NCI-H146 treated with DMSO at 0.1 percent for 48 hours (cell line): ENCODE data around the gene RTL10.
"Not testable (repeated sequence)": the region's sequence is repeated elsewhere in the genome, so short reads cannot be mapped to it uniquely, and the experiment has no call there.

Experiments used
- DNase-seq: peaks from one replicate; lab custom pipeline; 2025; ENCODE audit not compliant: unreplicated experiment; lab: John Stamatoyannopoulos, UW

The RTL10 gene

GRCh38 chr22:19889951-19890350, 35.3 kb upstream of the RTL10 start:
- no peak for DNase-seq

- no peak for DNase-seq
These were observed 33.6 kb upstream of the RTL10 start for GRCh38 chr22:19888131-19888746.

DNA sequence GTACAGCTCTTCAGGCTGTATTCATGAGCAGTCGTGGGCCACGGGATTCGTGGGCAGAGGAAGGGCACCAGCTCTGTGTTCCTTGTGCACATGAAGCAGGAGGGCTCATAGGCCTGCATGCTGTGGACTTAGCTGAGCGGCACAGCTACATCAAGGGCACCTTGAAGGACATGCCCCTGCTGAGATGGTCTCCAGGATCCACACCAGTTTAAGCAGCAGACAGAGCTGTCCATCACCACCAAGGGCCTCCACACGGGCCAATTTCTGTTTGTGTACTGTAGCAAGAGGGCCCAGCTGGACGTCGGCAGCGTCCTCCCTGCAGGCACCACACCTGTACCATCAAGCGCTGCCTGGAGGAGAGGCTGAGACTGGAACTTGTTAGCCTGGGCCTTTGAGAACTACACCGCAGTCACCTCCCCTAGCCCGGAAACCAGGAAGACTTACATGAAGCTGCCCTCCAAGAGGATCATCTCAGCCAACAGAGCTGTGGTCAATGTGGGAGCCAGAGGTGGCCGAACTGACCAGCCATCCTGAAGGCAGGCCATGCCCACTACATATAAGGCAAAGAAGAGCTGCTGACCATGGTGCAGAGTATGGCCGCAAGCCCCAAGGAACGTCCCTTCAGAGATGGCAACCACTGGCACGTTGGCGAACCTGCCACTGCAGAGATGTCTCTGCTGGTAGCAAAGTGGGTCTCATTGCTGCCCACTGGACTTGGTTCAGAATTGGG, 32.7 kb upstream of the RTL10 start:
- no peak for DNase-seq

- no peak for DNase-seq
These were observed 32.1 kb upstream of the RTL10 start for GRCh38 chr22:19886605-19887255.

DNA sequence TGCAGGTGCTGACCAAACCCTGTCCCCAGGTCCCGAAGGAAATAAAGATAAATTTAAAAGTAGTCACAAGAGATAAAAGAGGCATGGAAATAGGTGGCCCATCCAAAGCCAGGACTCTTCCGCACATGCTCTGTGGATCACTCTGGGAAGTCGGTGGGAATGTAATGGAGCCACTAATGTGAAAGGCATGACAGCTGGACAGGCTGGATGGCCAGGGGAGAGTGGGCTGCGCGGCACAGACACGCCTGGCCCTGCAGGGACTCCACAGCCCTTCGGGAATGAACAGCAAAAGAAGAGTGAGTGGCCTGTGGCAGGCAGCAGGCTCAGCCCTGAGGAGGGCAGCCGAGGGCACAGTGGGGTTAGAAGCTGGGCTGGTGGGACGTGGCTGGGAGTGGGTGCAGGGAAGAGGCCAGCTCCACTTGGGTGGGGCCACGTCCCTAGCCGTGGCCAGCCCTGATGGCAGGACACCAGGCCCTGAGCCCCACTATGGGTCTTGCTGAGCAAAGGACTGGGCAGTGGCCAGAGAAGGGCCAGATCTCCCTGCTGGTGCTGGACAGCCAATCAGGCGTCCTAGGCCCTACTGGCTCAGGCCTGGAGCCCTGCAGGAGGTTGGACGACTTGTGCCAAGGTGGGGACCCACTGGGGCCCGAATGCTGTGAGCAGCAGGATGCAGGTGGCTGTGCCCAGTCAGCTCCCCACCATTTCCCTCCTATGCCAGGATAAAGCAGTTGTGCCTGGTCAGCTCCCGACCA, 31.3 kb upstream of the RTL10 start:
- no peak for DNase-seq

DNA sequence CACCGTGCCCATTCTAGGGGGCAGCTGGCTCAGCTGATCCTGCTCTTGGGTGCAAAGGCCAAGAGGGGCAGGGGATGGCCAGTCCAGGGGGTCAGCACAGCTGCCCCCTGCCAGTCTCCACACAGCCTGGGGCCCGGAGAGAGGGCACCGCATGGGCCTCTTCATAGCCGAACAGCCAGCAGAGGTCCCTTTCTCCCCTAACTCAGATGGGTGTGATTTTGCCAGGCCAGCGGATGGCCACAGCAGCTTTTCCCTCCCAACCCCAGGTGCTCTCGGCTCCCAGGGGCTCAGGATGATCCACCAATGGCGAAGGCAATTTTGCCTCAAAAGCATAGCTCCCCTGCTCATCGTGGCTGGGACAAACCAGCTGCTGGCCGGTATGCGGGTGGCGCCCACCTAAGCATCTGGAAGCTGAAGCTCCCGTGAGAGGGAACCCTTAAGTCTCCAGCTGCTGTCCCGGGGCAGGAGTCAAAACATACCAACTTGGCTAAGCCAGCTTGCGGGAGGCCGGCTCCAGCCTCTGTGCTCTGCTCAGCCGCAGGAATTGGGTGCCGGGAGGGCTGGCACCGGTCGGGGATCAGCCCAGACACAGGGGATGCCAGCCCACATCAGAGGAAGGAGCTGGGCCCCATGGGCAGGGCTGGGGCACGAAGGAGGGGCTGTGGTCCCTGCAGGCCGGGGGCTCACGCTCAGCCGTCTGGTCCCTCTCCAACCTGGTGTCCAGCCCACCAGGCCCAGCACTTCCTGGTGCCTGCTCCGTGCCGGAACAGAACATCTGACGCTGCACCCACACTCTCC, 30.5 kb upstream of the RTL10 start:
- no peak for DNase-seq

DNA sequence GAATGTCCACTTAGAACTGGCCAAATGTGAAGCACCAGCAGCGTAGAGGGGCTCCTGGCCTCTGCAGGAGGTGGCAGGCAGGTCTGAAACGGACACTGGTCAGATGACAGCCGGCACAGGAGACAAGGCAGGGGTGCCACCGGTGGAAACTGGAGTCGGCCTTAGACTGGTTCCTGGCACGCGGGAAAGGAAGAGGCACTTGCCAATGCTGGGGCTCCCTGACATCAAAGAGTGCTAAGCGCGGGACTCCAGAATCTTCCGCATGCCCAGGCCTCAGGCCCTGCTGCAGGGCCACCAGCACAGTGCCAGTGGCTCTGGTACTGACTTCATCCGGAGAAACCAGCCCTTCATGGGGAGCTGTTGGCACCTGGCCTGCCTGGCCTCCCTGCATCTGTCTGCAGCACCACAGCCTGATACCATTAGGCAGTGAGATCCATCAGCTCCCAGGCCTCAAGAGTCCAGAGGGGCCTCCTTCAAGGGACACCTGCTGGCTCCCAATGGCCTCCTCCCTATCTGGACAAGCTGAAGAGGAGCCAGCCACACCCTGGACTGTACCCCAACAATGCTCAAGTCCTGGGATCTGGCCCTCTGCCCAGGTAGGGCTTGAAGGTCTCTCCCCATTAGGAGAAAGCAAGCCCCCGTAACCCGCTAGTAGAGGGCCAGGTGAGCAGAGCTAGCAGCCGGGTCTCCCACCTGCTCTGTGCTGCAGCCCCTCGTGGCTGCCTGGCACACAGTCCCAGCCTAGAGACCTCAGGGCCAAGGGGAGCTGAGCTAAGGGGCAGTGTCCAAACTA, 29.7 kb upstream of the RTL10 start:
- no peak for DNase-seq

- DNase-seq: not testable (repeated sequence)
These were observed 28.8 kb upstream of the RTL10 start for GRCh38 chr22:19883446-19883845.

DNA sequence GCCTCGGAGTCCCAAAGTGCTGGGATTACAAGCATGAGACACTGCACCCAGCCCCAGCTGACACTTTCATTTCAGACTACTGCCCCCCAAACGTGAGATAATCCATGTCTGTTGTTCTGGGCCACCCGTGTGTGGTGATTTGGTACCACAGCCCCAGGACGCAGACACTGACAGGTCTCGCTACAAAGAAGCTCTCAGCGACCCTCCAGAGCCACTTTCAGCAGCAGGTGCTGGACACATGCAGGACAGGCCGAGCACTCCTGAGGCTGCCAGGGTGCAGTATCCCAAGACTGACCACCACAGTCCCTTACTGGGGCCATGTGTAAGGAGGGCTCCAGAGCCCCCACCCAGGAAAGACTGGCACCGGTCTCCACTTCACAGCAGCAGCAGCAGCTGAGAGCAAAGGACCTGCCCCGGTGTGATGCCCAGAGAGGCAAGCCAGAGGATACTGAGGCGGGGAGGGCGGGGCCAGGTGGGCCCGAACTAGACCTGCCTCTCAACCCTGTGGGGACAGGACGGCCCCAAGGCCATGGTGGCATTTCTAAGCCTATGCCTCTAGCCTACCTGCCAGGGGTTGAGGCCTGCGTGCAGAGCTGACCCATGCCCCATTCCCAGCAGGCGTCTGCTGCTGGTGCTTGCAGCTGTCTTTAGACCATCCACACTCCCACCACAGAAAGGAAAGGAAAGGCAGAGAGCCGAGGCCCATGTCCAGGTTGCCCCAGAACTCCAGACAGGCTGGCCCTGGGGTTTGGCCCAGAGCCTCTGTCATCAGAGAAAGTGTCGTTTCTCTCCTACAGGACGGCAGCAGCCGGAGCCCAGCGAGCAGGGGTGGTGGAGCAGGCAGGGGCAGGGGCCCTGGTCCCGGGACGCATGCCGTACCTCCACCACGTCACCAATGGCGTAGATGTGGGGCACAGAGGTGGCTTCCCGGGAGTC, 28.0 kb upstream of the RTL10 start:
- no peak for DNase-seq

GRCh38 chr22:19880786-19881569, 26.3 kb upstream of the RTL10 start:
- DNase-seq: no peak

GRCh38 chr22:19879992-19880785, 25.5 kb upstream of the RTL10 start:
- no peak for DNase-seq

DNA sequence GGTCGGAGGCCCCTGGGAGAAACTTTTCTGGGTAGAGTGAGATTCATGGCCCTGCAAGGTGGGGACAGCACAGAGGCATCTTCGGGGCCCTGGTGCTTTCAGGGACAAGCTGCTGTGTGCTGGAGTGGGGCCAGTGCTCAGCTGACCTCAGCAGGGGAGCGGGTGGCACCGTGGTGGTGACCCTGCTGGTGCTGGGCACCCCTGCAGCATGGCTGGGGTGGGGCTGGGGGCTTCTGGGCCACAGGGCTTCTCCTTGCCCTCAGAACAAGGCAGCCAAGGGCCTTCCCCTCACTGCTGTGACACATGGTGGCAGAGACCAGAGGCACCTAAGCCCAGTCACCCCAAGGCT, 24.9 kb upstream of the RTL10 start:
- DNase-seq: no peak

- no peak for DNase-seq
These were observed 24.5 kb upstream of the RTL10 start for GRCh38 chr22:19879246-19879570.

- no peak for DNase-seq
These were observed 24.0 kb upstream of the RTL10 start for GRCh38 chr22:19878461-19879245.

DNA sequence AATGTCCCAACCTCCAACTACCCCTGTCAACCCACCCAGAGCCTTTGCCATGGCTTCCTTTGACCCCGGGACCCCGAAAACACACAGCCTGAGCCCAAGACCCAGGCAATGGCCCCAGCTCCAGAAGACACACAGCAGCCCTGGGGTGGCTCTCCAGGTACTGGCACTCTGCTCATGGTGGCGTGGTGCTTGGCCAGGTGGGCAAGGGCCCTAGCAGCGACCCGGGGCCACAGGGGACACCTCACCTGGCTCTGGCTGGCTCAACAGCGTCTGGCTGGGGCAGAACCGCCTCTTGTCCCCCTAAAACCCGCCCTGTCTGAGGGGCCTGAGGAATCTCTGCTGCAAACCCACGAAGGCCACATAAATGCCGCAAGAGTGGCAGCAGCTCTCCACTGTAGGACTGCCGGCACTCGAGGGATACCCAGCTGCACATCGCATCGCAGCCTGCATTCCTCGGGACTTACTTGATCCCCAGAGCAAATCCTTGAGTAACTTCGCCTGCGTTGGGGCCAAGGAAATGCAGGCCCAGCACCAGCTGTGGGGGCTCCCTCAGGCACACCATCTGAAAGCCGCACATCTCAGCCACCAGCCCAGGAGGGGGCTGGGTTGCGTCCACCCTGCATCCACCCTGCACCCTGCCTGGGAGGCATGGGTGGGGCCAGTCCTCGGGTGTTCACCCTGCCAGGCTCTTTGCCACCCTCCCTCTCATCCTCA, 23.1 kb upstream of the RTL10 start:
- no peak for DNase-seq

DNA sequence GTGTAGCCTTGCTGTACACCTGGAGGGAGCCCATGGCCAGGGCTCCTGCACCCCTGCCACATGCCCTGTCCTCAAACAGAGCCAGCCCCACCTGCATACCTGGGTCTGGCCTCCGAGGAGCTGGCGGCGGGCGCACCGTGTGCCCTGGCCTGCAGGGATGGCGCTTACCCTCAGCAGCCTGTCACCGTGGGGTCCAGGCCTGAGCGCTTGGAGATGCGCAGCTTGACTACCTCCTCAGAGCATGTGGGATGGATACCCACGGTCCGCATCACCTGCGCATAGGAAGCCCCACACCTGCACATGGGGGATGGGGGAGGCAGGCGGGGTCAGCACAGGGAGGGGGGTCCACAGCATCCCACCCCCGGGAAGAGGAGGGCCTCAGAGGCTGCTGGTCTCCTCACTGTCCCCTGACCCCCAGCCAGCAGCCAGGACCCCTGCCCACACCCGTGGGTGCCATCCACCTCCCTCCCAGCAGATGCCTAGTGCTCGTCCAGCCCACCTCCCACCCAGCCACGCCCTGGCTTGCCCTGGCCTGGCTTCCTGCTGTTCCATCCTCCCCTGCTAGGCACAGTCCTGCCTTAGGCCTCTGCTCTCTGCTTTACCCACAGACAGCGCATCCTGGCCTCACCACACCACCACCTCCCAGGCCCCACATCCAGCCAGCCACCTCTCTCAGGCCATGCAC, 22.4 kb upstream of the RTL10 start:
- no peak for DNase-seq
